MCF 10A (cell line): ENCODE measurements around the gene DSTN. TPM values are rescaled to one million over a fixed set of nuclear protein-coding genes. Genes with fewer than 3 reads are reported as not detected.

Experiments used
- BruUV-seq: library from RNA; stranded (reverse); fragments of 400-500 nt; replicated peaks from 2 replicates; lab custom pipeline; 2021; lab: Mats Ljungman, UMichigan
- CTCF ChIA-PET: fragments of 300-600 bp; sonication (Branson Sonifier 250); formaldehyde crosslinking; extraction: SDS; loops from one replicate; lab custom pipeline; 2021; ENCODE audit warnings: antibody characterized with exemption, inconsistent platforms; lab: Yijun Ruan, JAX
- POLR2A ChIA-PET: fragments of 300-600, 350-650 bp; sonication (Branson Sonifier 250); formaldehyde crosslinking; extraction: SDS; loops from one replicate; lab custom pipeline; 2020; ENCODE audit warnings: antibody characterized with exemption, inconsistent platforms; lab: Yijun Ruan, JAX
- DNase-seq: peaks from one replicate; pipeline ENCODE4 v3.0.0-alpha.2; 2018; ENCODE audit not compliant: unreplicated experiment
- H3K27ac Mint-ChIP-seq: one replicate; pipeline ENCODE4 v1.8.0; 2022; ENCODE audit warnings: mild to moderate bottlenecking, low read depth, mixed read lengths; ENCODE audit not compliant: unreplicated experiment
- H3K27me3 Mint-ChIP-seq: one replicate; pipeline ENCODE4 v1.8.0; 2022; ENCODE audit warnings: mixed read lengths; ENCODE audit not compliant: insufficient read depth, unreplicated experiment
- H3K36me3 Mint-ChIP-seq: one replicate; pipeline ENCODE4 v1.8.0; 2022; ENCODE audit warnings: mild to moderate bottlenecking, moderate library complexity, mixed read lengths; ENCODE audit not compliant: insufficient read depth, unreplicated experiment
- H3K4me1 Mint-ChIP-seq: one replicate; pipeline ENCODE4 v1.8.0; 2022; ENCODE audit warnings: mixed read lengths; ENCODE audit not compliant: insufficient read depth, unreplicated experiment
- H3K4me3 Mint-ChIP-seq: one replicate; pipeline ENCODE4 v1.8.0; 2022; ENCODE audit warnings: mild to moderate bottlenecking, moderate library complexity, mixed read lengths; ENCODE audit not compliant: unreplicated experiment
- H3K9me3 Mint-ChIP-seq: one replicate; pipeline ENCODE4 v1.8.0; 2022; ENCODE audit warnings: mixed read lengths; ENCODE audit not compliant: unreplicated experiment
- intact Hi-C: fragments of 100-400 bp; cut with micrococcal nuclease; formaldehyde crosslinking; loops from 2 replicates; pipeline ENCODE4 v1.14.1; 2022
- total RNA-seq: library from RNA; stranded (reverse); gene quantifications from 2 replicates; pipeline ENCODE4 v1.2.3, GENCODE V29; 2022
- TF ChIP-seq, protein P1 (sequence below): fragments of 200-600 bp; IDR thresholded peaks from one replicate; pipeline ENCODE4 v1.8.0; 2022; ENCODE audit warnings: antibody characterized with exemption, mild to moderate bottlenecking; ENCODE audit not compliant: unreplicated experiment

DSTN gene
- total RNA-seq, 1 experiment from 2014 or later = 280 TPM

DNA sequence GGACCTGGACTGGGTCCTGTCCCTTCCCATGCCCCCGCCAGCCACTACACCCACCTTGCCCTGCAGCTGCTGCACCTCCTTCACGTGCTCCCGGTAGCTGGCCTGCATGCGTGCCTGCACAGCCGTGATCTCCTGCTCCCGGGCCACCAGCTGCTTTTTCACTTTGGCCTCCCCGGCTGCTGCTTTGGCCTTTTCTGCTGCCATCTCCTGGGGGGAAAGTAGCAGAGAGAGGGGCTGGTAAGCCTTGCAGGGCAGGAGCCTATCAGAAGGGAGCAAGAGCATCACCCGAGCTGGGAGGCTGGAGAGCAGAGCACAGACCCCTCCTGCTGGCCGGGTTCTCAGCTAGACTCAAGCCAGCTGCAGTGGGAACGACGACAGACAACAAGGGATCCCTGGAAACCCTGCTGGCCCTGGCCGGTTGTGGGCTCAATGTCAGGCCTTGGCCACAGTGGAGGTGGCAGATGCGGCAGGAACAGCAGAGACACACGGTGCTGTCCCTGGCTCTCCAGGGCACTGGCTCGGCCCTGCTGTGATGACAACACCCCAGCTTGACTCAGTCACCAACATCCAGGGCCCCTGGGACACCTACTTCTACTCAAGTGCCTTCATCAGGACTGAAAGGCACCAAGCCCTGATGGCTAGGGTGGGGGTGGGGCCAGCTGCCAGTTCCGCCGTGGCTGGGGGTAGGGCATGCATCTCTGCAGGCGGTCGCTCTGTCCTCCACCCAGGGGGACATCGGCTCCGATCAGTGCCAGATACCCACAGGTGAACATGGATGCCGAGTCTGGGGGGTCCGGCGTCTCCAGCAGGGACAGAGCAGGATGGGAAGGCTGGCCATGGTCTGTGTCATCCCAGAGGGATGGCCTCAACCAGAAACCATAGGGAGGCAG, 66.9 kb downstream of the DSTN start:
- H3K36me3 Mint-ChIP-seq = peaks cover 50% of the 10 kb centered on the region
- TF ChIP-seq, protein P1, sequence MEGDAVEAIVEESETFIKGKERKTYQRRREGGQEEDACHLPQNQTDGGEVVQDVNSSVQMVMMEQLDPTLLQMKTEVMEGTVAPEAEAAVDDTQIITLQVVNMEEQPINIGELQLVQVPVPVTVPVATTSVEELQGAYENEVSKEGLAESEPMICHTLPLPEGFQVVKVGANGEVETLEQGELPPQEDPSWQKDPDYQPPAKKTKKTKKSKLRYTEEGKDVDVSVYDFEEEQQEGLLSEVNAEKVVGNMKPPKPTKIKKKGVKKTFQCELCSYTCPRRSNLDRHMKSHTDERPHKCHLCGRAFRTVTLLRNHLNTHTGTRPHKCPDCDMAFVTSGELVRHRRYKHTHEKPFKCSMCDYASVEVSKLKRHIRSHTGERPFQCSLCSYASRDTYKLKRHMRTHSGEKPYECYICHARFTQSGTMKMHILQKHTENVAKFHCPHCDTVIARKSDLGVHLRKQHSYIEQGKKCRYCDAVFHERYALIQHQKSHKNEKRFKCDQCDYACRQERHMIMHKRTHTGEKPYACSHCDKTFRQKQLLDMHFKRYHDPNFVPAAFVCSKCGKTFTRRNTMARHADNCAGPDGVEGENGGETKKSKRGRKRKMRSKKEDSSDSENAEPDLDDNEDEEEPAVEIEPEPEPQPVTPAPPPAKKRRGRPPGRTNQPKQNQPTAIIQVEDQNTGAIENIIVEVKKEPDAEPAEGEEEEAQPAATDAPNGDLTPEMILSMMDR = no peak
- ChIA-PET CTCF (interaction anchor here (0.6 to 1.9 kb wide), 8 partner anchors 9 to 360 kb away, joined by 3 to 7 read pairs (median 4); no protein-coding TSS in a partner anchor), POLR2A (no interaction called here)
- no peak overlapping the region for H3K27ac Mint-ChIP-seq
- no peaks in the 10 kb centered on the region for H3K4me1 Mint-ChIP-seq
- intact Hi-C loops = no loop called here
- no peaks in the 10 kb centered on the region for H3K9me3 Mint-ChIP-seq
- H3K4me3 Mint-ChIP-seq = no peak overlapping the region
- no TSS peak for BruUV-seq
- DNase-seq = no peak
- no peaks in the 10 kb centered on the region for H3K27me3 Mint-ChIP-seq

DNA sequence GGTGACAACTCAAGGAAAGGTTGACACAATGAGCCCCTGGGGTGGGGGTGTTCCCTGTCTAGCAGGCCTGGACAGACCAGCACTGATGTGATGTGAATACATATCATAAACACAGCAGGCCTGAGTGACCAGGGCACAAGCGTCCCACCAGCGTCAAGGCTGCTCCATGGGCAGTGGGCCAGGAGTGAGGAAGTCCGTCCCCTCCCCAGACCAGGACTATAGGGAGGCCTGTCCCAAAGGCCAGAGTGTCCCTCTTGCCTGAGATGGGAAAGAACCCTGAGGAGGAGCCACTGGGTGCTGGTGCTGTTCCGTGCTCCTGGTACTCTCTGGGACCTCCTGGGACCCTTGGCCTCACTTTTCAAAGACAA, 67.5 kb downstream of the DSTN start:
- H3K36me3 Mint-ChIP-seq = peaks cover 43% of the 10 kb centered on the region
- no peaks in the 10 kb centered on the region for H3K4me1 Mint-ChIP-seq
- H3K27ac Mint-ChIP-seq = no peak overlapping the region
- no peaks in the 10 kb centered on the region for H3K27me3 Mint-ChIP-seq
- ChIA-PET CTCF (interaction anchor here (0.6 to 3.4 kb wide), 6 partner anchors 11 to 359 kb away, joined by 3 to 20 read pairs (median 4); no protein-coding TSS in a partner anchor), POLR2A (no interaction called here)
- H3K4me3 Mint-ChIP-seq = no peak overlapping the region
- no peaks in the 10 kb centered on the region for H3K9me3 Mint-ChIP-seq
- BruUV-seq = no TSS peak
- intact Hi-C loops = no loop called here
- TF ChIP-seq, protein P1 = no peak
- DNase-seq = no peak

DNA sequence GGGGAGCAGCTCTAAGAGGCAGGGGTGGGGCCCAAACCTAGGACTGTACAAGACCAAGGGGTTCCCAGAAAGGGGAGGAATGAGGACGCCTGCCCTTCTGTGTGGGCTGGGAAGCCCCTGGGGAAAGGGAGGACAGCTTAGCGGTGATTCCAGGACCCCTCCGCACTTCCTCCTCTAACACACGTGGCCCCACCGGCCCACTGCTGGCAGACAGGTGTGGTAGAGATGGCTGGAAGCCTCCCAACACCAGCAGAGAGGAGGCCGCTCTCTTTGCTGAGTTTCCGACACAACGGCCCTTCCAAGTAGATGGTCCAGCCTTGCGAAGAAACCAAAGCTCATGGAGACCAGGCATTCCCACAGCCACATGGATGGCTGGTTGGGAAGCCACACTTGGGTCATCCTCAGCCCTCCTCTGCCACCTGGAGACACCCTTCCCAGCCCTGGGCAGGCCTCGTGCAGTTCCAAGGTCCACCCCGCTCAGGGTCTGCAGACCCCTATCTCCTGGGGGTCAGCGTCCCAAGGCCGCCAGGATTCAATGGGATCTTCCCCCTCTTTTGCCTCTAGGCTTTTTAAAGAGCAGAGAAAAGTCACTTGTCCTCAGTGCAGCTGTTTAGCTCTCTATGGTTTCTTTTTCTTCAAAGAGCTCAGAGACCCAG, 68.2 kb downstream of the DSTN start:
- intact Hi-C loops = no loop called here
- no peaks in the 10 kb centered on the region for H3K9me3 Mint-ChIP-seq
- no peak for DNase-seq
- H3K27me3 Mint-ChIP-seq = no peaks in the 10 kb centered on the region
- no TSS peak for BruUV-seq
- H3K4me1 Mint-ChIP-seq = no peaks in the 10 kb centered on the region
- no peak overlapping the region for H3K27ac Mint-ChIP-seq
- TF ChIP-seq, protein P1 = no peak
- peaks cover 43% of the 10 kb centered on the region for H3K36me3 Mint-ChIP-seq
- ChIA-PET POLR2A (interaction anchor here (0.6 kb wide), 1 partner anchor 106 kb away, joined by 3 read pairs; no protein-coding TSS in a partner anchor), CTCF (interaction anchor here (0.6 to 3.4 kb wide), 8 partner anchors 11 to 260 kb away, joined by 3 to 20 read pairs (median 4); no protein-coding TSS in a partner anchor)
- no peak overlapping the region for H3K4me3 Mint-ChIP-seq
